B cell (primary cell): ENCODE data around the gene GALNT18. TPM values are rescaled to one million over a fixed set of nuclear protein-coding genes. Genes with fewer than 3 reads are reported as not detected.

Experiments used
- ATAC-seq: fragments of 200-7000 bp; cut with Tn5 transposase; one replicate; pipeline ENCODE4 v1.10.0; 2021; ENCODE audit warnings: low read depth, mild to moderate bottlenecking, moderate number of reproducible peaks, moderate library complexity
- CTCF ChIA-PET: fragments of 350-600 bp; sonication (Branson Sonifier 250); formaldehyde crosslinking; loops from one replicate; lab custom pipeline; 2021; ENCODE audit warnings: antibody characterized with exemption, inconsistent platforms; lab: Charles Lee
- POLR2A ChIA-PET: fragments of 350-600 bp; sonication (Branson Sonifier 250); formaldehyde crosslinking; loops from one replicate; lab custom pipeline; 2021; ENCODE audit warnings: antibody characterized with exemption; lab: Charles Lee
- DNase-seq: peaks from one replicate; pipeline ENCODE4 v3.0.0; 2013
- H2AFZ ChIP-seq: 2 replicates; pipeline ENCODE4 v1.6.1; 2012; ENCODE audit warnings: mild to moderate bottlenecking, low read depth, low read length; ENCODE audit not compliant: insufficient read depth, poor library complexity, severe bottlenecking
- H3K27ac ChIP-seq, 2 donors: 1 replicate in 1 of 2; 2 replicates in 1 of 2; pipeline ENCODE4 v1.5.1; 2012 to 2013; ENCODE audit warnings: low read length in 2 of 2, mild to moderate bottlenecking in 2 of 2, moderate library complexity in 1 of 2
- H3K27me3 ChIP-seq, 4 experiments: fragments of 200-600 bp in 1 of 4; sonication (generic) in 1 of 4; replicated peaks in 1 of 4; 1 replicate in 2 of 4; 2 replicates in 2 of 4; pipeline versions ENCODE4 v1.6.1 to v1.7.0; 2013 to 2016; ENCODE audit warnings: low read length in 3 of 4, mild to moderate bottlenecking in 2 of 4, mixed read lengths in 1 of 4, moderate library complexity in 1 of 4; ENCODE audit not compliant: insufficient read depth in 4 of 4, control insufficient read depth in 3 of 4; ENCODE audit errors: control extremely low read depth in 1 of 4
- H3K36me3 ChIP-seq, 2 experiments: replicated peaks in 1 of 2; 1 replicate in 1 of 2; 2 replicates in 1 of 2; pipeline versions ENCODE4 v1.6.1 to v1.7.1; 2013; ENCODE audit warnings: low read length in 1 of 2; ENCODE audit not compliant: insufficient read depth in 2 of 2, control insufficient read depth in 1 of 2; ENCODE audit errors: control extremely low read depth in 1 of 2, extremely low read depth in 1 of 2
- H3K4me1 ChIP-seq, 2 donors: fragments of 200-600 bp in 1 of 2; sonication (generic) in 1 of 2; 1 replicate in 1 of 2; 2 replicates in 1 of 2; pipeline versions ENCODE4 v1.5.1 to v1.6.1; 2013 to 2017; ENCODE audit warnings: low read length in 2 of 2; ENCODE audit not compliant: control insufficient read depth in 2 of 2, insufficient read depth in 2 of 2
- H3K4me2 ChIP-seq: replicated peaks from 2 replicates; pipeline ENCODE3; 2012; ENCODE audit warnings: mild to moderate bottlenecking, low read depth, low read length; ENCODE audit not compliant: poor library complexity, severe bottlenecking
- H3K4me3 ChIP-seq, 5 experiments: fragments of 200-600 bp in 1 of 5; sonication (generic) in 1 of 5; 1 replicate in 3 of 5; 2 replicates in 2 of 5; pipeline versions ENCODE4 v1.5.1 to v1.7.0; 2011 to 2016; ENCODE audit warnings: low read length in 4 of 5, mild to moderate bottlenecking in 4 of 5, low read depth in 2 of 5, control low read depth in 1 of 5, moderate library complexity in 1 of 5; ENCODE audit not compliant: insufficient read depth in 1 of 5; ENCODE audit errors: control extremely low read depth in 1 of 5, extremely low read depth in 1 of 5
- H3K79me2 ChIP-seq: fragments of 200-600 bp; sonication (generic); one replicate; pipeline ENCODE4 v1.6.0; 2016; ENCODE audit warnings: low read length; ENCODE audit not compliant: control insufficient read depth, insufficient read depth
- H3K9ac ChIP-seq: fragments of 200-600 bp; sonication (generic); 2 replicates; pipeline ENCODE4 v1.6.1; 2017; ENCODE audit warnings: mild to moderate bottlenecking, low read length, moderate library complexity
- H3K9me3 ChIP-seq, 3 donors: one replicate each; pipeline versions ENCODE4 v1.6.1 to v1.7.1; 2013; ENCODE audit warnings: low read length in 2 of 3; ENCODE audit not compliant: control insufficient read depth in 2 of 3, insufficient read depth in 1 of 3; ENCODE audit errors: control extremely low read depth in 1 of 3
- H4K20me1 ChIP-seq: 2 replicates; pipeline ENCODE4 v1.6.0; 2012; ENCODE audit warnings: mild to moderate bottlenecking, low read length; ENCODE audit not compliant: insufficient read depth, control insufficient read depth, poor library complexity, severe bottlenecking
- H3K27ac Mint-ChIP-seq: one replicate; pipeline ENCODE4 v1.8.0; 2021; ENCODE audit warnings: mixed read lengths
- H3K27me3 Mint-ChIP-seq: one replicate; pipeline ENCODE4 v1.8.0; 2021; ENCODE audit warnings: mixed read lengths
- H3K4me1 Mint-ChIP-seq: one replicate; pipeline ENCODE4 v1.8.0; 2021; ENCODE audit warnings: mixed read lengths
- H3K4me3 Mint-ChIP-seq: one replicate; pipeline ENCODE4 v1.8.0; 2021; ENCODE audit warnings: mixed read lengths
- H3K9me3 Mint-ChIP-seq: one replicate; pipeline ENCODE4 v1.8.0; 2022; ENCODE audit warnings: mixed read lengths; ENCODE audit not compliant: insufficient read depth
- EZH2 ChIP-seq: IDR thresholded peaks from 2 replicates; pipeline ENCODE4 v1.6.1; 2012; ENCODE audit warnings: borderline replicate concordance, low read depth, mild to moderate bottlenecking, moderate library complexity, low read length; ENCODE audit not compliant: insufficient read depth, poor library complexity, severe bottlenecking
- WGBS: methylation state at CpG from one replicate; pipeline ENCODE4 v1.1.5; 2013; ENCODE audit warnings: missing lambda C conversion rate; ENCODE audit not compliant: insufficient coverage; 5-methylcytosine and 5-hydroxymethylcytosine counted together
- intact Hi-C: fragments of 100-400 bp; cut with micrococcal nuclease; formaldehyde crosslinking; loops from one replicate; pipeline ENCODE4 v1.10.0; 2022
- polyA plus RNA-seq: library from polyadenylated mRNA; depleted of rRNA; stranded (reverse); fragments of >200 nt; gene quantifications from 2 replicates; pipeline ENCODE4 v1.2.3, GENCODE V29; 2012
- total RNA-seq, 2 donors: library from RNA; stranded (reverse); fragments of 120-200 nt in 1 of 2; gene quantifications; 1 replicate in 1 of 2; 2 replicates in 1 of 2; pipeline versions ENCODE4 v1.2.3 to v1.2.4, GENCODE V29; 2013 to 2022
- TF ChIP-seq, protein P1 (sequence below): fragments of 200-600 bp; IDR thresholded peaks from one replicate; pipeline ENCODE4 v1.8.0; 2022; ENCODE audit warnings: antibody characterized with exemption, mild to moderate bottlenecking

GALNT18 gene
- total and polyA plus RNA-seq, 2 donors (not counting 1 experiment from before 2014, with no cell fraction given), result not detected

DNA sequence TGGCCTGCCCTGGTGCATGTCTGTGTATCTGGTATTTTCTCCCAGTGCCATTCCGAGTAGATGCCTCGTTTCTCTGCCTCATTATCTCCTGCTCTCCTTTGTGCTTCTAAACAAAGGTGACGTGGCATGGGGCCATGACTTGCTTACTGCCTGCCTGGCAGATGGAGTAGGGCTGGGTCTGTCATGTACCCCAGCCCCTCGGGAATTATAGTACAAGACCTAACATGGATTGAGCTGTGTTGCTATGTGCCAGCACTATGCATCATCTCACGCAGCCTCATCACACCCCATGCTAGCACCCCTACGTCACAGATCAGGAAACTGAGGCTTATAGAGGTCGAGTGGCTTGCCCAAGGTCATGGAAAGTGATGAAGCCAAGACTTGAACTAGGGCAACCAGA, 88.1 kb downstream of the GALNT18 start:
- peaks cover 0 to 8% (median 0%) of the 10 kb centered on the region in 3 donors for H3K9me3 ChIP-seq
- no peak for TF ChIP-seq EZH2
- TF ChIP-seq, protein P1, sequence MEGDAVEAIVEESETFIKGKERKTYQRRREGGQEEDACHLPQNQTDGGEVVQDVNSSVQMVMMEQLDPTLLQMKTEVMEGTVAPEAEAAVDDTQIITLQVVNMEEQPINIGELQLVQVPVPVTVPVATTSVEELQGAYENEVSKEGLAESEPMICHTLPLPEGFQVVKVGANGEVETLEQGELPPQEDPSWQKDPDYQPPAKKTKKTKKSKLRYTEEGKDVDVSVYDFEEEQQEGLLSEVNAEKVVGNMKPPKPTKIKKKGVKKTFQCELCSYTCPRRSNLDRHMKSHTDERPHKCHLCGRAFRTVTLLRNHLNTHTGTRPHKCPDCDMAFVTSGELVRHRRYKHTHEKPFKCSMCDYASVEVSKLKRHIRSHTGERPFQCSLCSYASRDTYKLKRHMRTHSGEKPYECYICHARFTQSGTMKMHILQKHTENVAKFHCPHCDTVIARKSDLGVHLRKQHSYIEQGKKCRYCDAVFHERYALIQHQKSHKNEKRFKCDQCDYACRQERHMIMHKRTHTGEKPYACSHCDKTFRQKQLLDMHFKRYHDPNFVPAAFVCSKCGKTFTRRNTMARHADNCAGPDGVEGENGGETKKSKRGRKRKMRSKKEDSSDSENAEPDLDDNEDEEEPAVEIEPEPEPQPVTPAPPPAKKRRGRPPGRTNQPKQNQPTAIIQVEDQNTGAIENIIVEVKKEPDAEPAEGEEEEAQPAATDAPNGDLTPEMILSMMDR, result no peak
- no peaks in the 10 kb centered on the region for H3K27me3 ChIP-seq
- no peaks in the 10 kb centered on the region for H3K4me1 ChIP-seq
- H3K27me3 Mint-ChIP-seq, result no peaks in the 10 kb centered on the region
- 86% methylated on average over 7 of the region's 7 CpGs for WGBS
- intact Hi-C loops, result no loop called here
- ATAC-seq (no peak), DNase-seq (no peak)
- no peaks in the 10 kb centered on the region for H3K4me1 Mint-ChIP-seq
- POLR2A ChIA-PET, result no interaction called here
- H3K27ac Mint-ChIP-seq, result no peak overlapping the region
- no peak overlapping the region for H3K4me2 ChIP-seq
- CTCF ChIA-PET, result no interaction called here
- no peak overlapping the region for H3K27ac ChIP-seq
- no peaks in the 10 kb centered on the region for H4K20me1 ChIP-seq
- no peak overlapping the region for H3K9ac ChIP-seq
- no peaks in the 10 kb centered on the region for H3K36me3 ChIP-seq
- H3K9me3 Mint-ChIP-seq, result no peaks in the 10 kb centered on the region
- no peak overlapping the region for H3K4me3 ChIP-seq
- H2AFZ ChIP-seq, result no peak overlapping the region
- H3K79me2 ChIP-seq, result no peaks in the 10 kb centered on the region
- H3K4me3 Mint-ChIP-seq, result no peak overlapping the region

DNA sequence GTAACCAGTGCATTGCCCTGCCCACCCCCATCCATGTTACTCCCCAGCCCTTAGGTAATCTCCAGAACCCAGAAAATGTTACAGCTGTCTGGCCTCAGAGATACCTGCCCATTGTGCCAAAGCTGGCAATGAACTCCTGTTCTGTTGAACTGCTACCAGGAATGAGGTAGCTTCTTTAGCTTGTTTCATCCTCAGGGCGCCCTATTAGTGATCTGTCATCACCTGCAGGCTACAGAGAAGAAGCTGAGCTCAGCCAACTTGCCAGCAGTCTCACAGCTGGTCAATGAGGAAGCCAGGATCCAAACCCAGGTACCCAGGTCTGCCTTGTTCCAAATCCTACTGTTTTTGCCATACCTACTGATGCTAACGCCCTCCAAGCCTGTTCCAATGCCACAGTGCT, 88.7 kb downstream of the GALNT18 start:
- no peak overlapping the region for H3K4me3 ChIP-seq
- H2AFZ ChIP-seq, result no peak overlapping the region
- 66% methylated on average over 2 of the region's 2 CpGs for WGBS
- DNase-seq (no peak), ATAC-seq (no peak)
- no peaks in the 10 kb centered on the region for H4K20me1 ChIP-seq
- Mint-ChIP-seq H3K27ac (no peak overlapping the region), H3K27me3 (no peaks in the 10 kb centered on the region), H3K4me1 (no peaks in the 10 kb centered on the region), H3K9me3 (no peaks in the 10 kb centered on the region), H3K4me3 (no peak overlapping the region)
- CTCF ChIA-PET, result no interaction called here
- H3K27me3 ChIP-seq, result no peaks in the 10 kb centered on the region
- H3K4me1 ChIP-seq, result no peaks in the 10 kb centered on the region
- H3K27ac ChIP-seq, result no peak overlapping the region
- no peak for TF ChIP-seq EZH2
- TF ChIP-seq, protein P1, result no peak
- intact Hi-C loops, result no loop called here
- H3K9ac ChIP-seq, result no peak overlapping the region
- H3K36me3 ChIP-seq, result no peaks in the 10 kb centered on the region
- POLR2A ChIA-PET, result no interaction called here
- no peak overlapping the region for H3K4me2 ChIP-seq
- H3K9me3 ChIP-seq, result peaks cover 0 to 2% (median 1%) of the 10 kb centered on the region in 3 donors
- H3K79me2 ChIP-seq, result no peaks in the 10 kb centered on the region
